Dedifferentiated amniotic fluid mesenchymal stem cell (primary cell): ENCODE results near the gene XPO6.
"Not testable (repeated sequence)": the region's sequence is repeated elsewhere in the genome, so short reads cannot be mapped to it uniquely, and the experiment has no call there.

ENCODE experiments used
- DNase-seq: peaks from one replicate; pipeline ENCODE4 v3.0.0-alpha.2; 2016; ENCODE audit errors: extremely low spot score

Gene XPO6

GRCh38 chr16:28115866-28116265 is 95.9 kb downstream of the XPO6 start:
- DNase-seq: not testable (repeated sequence)

- no peak for DNase-seq
Observed at GRCh38 chr16:28112908-28113307, 98.9 kb downstream of the XPO6 start.

GRCh38 chr16:28110977-28111376 is 100.8 kb downstream of the XPO6 start:
- no peak for DNase-seq

GRCh38 chr16:28110479-28110878 is 101.3 kb downstream of the XPO6 start:
- DNase-seq: no peak

DNA sequence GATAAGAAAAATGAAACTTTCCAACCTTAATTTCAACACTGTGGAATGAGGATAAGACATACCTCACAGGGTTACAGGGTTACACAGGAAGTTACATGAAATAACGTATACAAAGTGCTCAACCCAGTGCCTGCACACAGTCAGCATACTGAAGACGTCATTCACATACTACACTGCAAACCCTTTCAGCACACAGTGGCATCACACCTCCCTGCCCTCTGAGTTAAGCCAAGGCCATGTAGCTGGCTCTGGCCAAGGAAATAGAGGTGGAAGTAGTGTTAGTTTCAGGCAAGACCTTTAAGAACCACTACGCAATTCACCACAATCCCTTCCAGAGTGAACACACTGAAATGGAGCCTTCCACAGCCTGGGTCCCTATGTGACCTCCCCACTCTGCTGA is 101.7 kb downstream of the XPO6 start:
- DNase-seq: no peak

DNA sequence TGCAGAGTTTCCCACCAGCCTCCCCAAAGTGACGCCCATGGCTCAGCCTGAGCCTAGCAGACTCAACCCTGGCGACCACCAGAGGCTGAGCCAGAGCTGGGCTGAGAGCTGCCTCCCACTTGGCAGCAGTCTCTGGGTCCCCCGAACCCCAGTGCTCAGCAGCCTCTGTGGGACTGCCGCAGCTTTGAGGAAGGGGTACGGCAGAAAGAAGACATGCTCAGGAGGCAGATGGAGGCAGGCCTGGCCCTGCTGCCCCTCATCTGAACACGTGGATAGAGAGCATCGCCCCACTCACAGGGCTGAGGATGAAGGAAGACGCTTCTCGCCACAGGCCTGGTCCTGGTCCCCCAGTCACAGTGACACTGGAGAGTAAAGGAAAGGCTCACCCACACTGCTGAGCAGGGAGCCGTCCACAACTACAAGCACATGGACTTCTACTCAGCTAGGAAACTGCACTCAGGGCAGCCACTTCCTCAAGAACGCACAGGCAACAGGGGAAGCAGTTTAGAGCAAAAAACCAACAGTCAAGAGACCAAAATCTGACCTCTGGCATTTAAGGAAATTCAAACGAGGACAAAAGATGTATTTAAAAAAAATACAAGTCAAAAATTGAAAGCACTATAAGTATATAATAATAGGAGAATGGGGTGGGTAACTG is 103.0 kb downstream of the XPO6 start:
- no peak for DNase-seq

DNA sequence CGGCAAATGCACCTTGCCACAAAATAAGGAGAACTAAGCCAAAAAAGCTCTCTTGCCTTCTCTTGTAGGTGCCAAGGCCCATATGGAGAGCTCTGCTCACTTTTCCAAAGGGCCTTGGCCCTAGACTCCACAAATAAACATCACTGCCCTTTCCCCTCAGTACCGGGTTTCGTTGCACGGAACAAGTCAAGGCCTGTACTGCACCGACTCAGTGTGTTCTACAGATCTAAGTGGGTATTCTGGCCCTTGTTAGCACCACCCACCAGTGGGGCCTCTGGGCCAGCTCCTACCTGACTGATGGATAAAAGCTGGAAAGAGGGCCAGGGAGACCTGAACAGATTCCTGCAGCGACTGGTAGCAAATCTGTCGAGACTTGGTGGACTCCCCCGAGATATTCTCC is 104.5 kb downstream of the XPO6 start:
- DNase-seq: no peak

- no peak for DNase-seq
Observed at GRCh38 chr16:28106467-28107215, 105.1 kb downstream of the XPO6 start.

DNA sequence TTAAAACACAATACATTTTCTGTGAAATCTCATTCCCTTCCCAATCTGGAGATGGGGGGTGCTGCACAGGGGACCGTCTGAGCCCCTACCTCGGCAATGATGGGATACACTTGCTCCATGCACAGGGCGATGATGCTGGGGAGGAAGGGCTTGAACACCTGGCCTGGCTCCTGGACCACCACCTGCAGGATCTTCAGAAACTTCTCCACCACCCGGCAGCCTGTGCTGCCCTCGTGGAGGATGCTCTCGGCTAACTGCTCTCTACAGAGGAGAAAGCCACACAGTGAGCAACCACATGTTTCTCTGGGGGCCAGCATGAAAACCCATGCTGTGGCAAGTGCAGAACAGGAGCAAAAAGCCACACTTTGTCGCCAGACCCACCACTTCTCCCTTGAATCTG is 105.8 kb downstream of the XPO6 start:
- DNase-seq: no peak

GRCh38 chr16:28105297-28105696 is 106.5 kb downstream of the XPO6 start:
- no peak for DNase-seq

GRCh38 chr16:28104404-28104803 is 107.4 kb downstream of the XPO6 start:
- DNase-seq: no peak

- no peak for DNase-seq
Observed at GRCh38 chr16:28103516-28104170, 108.1 kb downstream of the XPO6 start.

GRCh38 chr16:28101533-28101890 is 110.3 kb downstream of the XPO6 start:
- DNase-seq: no peak

GRCh38 chr16:28100810-28101532 is 110.8 kb downstream of the XPO6 start:
- no peak for DNase-seq

- no peak for DNase-seq
Observed at GRCh38 chr16:28098959-28099945, 112.5 kb downstream of the XPO6 start.

DNA sequence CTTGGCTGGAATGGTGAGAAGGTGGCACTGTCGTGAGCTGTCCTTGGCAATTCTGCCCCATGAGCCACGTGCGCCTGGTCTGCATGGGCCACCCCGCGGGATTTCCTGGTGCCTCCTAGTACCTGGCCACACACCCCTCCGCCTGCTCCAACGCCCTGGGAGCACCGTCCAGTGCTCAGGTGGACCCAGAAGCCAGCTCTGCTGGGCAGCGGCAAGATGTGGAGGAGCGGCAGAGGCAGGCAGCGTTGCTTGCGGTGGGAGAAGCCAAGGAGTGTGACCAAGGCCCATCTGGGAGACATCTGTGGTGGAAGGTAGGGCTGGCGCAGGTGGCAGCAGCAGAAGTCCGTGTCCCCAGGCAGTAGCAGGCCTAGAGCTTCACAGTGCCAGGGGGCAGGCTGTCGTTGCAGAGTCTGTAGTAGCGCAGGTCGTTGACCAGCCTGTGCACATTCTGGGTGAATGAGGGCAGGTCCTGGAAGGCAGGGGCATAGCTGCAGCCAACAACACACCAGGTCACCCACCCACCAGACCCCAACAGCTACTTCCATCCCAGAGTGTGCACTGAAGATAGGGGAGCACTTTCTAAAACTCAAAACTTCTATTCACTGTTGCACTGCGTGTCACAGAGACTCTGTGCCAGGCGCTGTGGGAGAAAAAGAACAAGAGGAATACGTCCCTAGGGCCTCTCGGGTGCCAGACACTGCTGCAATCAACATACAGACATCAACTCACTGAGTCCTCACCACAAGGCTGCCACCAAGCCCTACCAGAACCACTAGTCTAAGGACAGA is 113.4 kb downstream of the XPO6 start:
- no peak for DNase-seq

DNA sequence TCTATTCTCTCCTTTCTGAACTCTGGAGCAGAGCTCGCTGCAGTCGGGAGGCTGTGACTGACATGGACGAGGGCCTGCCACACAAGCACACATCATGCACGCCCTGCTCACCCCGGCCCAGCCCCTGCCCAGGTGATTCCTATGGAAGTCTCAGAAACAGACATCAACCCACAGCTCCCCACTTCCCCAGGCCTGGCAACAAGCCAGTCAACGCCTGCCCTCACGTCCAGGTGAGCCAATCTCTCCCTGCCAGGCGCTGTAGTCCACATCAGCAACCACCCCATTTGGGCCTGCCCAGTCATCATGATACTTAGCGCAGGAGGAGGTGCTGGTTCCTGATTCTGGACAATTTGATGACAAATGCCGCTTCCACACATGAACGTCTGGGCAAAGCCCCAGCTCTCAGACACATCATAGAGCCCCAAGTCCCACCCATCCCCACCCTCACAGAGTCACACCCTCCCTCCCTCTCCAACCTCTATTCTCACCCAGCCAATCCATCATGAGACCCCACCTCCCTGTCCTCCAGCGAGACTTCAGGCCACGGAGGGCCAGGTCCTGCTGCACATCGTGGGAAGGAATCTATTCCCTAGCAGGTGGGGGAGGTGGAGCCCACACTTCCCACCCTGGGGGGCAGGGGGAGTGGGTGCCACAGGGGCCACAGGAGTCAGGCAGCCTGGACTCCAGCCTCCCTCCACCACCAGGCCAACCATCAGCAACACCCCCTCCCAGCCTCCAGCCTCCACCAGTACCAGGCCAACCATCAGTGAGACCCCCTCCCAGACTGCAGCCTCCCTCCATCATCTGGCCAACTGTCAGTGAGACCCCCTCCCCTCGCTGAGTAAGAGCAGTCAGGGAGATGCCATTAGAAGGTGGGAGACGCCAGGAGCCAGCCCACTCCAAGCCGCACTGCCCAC is 114.5 kb downstream of the XPO6 start:
- DNase-seq: no peak

- DNase-seq: no peak
Observed at GRCh38 chr16:28093385-28093725, 118.4 kb downstream of the XPO6 start.

- no peak for DNase-seq
Observed at GRCh38 chr16:28092721-28093384, 118.9 kb downstream of the XPO6 start.
